GM19372 (cell line): ENCODE measurements around the gene TMEM41A.
"Not testable (repeated sequence)": the region's sequence is repeated elsewhere in the genome, so short reads cannot be mapped to it uniquely, and the experiment has no call there.

ENCODE experiments used
- ATAC-seq: cut with Tn5 transposase; IDR thresholded peaks from one replicate; pipeline ENCODE4 v1.9.1; 2021; ENCODE audit warnings: mild to moderate bottlenecking, low read depth, moderate library complexity; ENCODE audit not compliant: unreplicated experiment

Gene TMEM41A

GRCh38 chr3:185489462-185489861, 9.4 kb downstream of the TMEM41A start:
- no peak for ATAC-seq

- no peak for ATAC-seq
These were observed 10.4 kb downstream of the TMEM41A start for GRCh38 chr3:185488465-185488864.

- no peak for ATAC-seq
These were observed 12.4 kb downstream of the TMEM41A start for GRCh38 chr3:185486394-185486793.

- ATAC-seq, result no peak
These were observed 14.5 kb downstream of the TMEM41A start for GRCh38 chr3:185484296-185484695.

GRCh38 chr3:185479373-185479945, 19.4 kb downstream of the TMEM41A start:
- ATAC-seq, result no peak

GRCh38 chr3:185477316-185477715, 21.5 kb downstream of the TMEM41A start:
- ATAC-seq, result no peak

GRCh38 chr3:185474922-185475321, 23.9 kb downstream of the TMEM41A start:
- not testable (repeated sequence) for ATAC-seq

GRCh38 chr3:185473290-185473815, 25.5 kb downstream of the TMEM41A start:
- no peak for ATAC-seq

GRCh38 chr3:185470323-185470722, 28.5 kb downstream of the TMEM41A start:
- no peak for ATAC-seq

GRCh38 chr3:185469542-185469941, 29.3 kb downstream of the TMEM41A start:
- no peak for ATAC-seq

- not testable (repeated sequence) for ATAC-seq
These were observed 32.7 kb downstream of the TMEM41A start for GRCh38 chr3:185466123-185466522.

GRCh38 chr3:185465471-185465870, 33.4 kb downstream of the TMEM41A start:
- no peak for ATAC-seq

GRCh38 chr3:185460719-185461350, 38.0 kb downstream of the TMEM41A start:
- ATAC-seq, result no peak

- no peak for ATAC-seq
These were observed 38.5 kb downstream of the TMEM41A start for GRCh38 chr3:185460309-185460708.

- ATAC-seq, result no peak
These were observed 41.5 kb downstream of the TMEM41A start for GRCh38 chr3:185457376-185457775.

- not testable (repeated sequence) for ATAC-seq
These were observed 47.4 kb downstream of the TMEM41A start for GRCh38 chr3:185451432-185451831.

- ATAC-seq, result no peak
These were observed 50.7 kb downstream of the TMEM41A start for GRCh38 chr3:185448107-185448506.

GRCh38 chr3:185444329-185444728, 54.5 kb downstream of the TMEM41A start:
- ATAC-seq, result no peak

- no peak for ATAC-seq
These were observed 56.8 kb downstream of the TMEM41A start for GRCh38 chr3:185442031-185442430.

GRCh38 chr3:185439745-185440466, 58.9 kb downstream of the TMEM41A start:
- no peak for ATAC-seq
